NCI-H1417 treated with DMSO at 0.1 percent for 48 hours (cell line): ENCODE data around the gene IFIT2.
"Not testable (repeated sequence)": the region's sequence is repeated elsewhere in the genome, so short reads cannot be mapped to it uniquely, and the experiment has no call there.

Experiments
- DNase-seq: peaks from one replicate; lab custom pipeline; 2025; lab: John Stamatoyannopoulos, UW

The IFIT2 gene

DNA sequence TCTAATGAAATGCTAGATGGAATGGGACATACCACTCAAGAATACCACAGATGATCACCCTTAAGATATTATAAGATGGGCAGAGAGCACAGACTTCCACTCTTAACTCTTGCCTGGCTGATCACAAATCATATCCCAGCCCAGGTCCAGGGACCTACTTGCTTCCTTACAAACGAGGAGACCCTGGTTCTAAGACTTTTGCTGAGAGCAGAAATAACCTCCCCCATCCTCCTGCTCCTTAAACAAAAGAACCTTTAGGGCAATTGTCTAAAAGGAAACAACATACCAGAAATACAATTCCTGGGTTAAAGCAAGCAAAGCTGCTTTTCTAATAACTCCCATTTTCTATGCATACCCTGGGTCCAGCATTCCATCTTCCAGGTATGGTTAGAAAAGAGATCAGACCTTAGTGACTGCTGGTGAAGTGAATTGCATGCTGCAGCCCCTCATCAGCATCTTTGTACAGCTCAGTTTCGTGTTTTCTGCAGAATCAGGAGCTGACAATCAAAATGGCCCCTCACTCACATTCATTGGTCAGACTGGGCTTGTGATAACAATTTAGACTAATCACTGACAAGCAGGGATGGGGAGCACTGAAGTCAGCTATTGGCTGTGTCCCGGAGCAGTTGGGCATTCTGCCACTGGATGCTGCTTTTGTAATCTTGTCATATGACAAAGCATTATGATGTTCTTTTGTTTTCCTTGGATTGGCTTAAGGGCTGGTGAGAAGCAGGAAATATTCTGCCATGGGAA is 40.5 kb downstream of the IFIT2 start:
- no peak for DNase-seq

- no peak for DNase-seq
Measured at GRCh38 chr10:89343089-89343767, 41.4 kb downstream of the IFIT2 start.

- no peak for DNase-seq
Measured at GRCh38 chr10:89344156-89344555, 42.3 kb downstream of the IFIT2 start.

DNA sequence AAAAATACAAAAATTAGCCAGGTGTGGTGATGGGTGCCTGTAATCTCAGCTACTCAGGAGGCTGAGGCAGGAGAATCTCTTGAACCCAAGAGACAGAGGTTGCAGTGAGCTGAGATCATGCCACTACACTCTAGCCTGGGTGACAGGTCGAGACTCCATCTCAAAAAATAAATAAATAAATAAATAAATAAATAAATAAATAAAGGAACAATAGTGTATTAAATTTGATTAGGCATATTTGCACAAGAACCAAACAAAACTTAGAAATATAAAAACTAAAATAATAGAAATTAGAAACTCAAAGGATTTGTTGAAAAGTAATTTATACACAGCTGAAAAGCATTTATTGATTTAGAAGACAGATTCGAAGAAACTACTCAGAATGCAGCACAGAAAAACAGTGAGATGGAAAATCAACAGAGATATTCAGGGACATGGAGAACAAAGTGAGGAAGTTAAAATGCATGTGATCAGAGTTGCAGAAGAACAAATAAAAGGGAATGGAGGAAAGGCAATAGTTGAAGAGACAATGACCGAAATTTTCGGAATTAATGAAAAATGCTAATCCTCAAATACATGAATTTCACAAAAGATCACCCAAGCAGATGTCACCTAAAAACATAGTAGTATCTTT is 43.6 kb downstream of the IFIT2 start:
- DNase-seq = no peak

GRCh38 chr10:89346405-89347254 is 44.8 kb downstream of the IFIT2 start:
- no peak for DNase-seq

- no peak for DNase-seq
Measured at GRCh38 chr10:89347701-89348457, 46.0 kb downstream of the IFIT2 start.

GRCh38 chr10:89348481-89348880 is 46.6 kb downstream of the IFIT2 start:
- DNase-seq = no peak

DNA sequence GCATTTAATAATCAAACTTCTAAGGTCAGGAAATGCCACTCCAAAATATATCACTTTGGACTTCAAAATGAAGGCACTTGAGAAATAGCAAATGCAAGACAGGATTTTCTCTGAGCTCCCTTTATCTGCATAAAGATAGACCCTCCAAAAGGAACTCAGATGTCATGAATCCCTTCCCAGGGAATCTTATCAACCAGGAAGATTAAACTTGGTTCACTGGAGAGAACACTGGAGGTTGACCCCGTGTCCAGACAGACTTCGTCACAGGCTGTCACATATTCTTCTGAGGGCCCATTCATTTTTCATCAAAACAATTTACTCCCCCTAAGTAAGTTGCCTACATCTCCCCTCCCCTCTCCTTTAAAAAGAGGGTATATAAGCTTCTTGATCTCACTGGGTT is 47.1 kb downstream of the IFIT2 start:
- DNase-seq = no peak

- not testable (repeated sequence) for DNase-seq
Measured at GRCh38 chr10:89350631-89351315, 48.9 kb downstream of the IFIT2 start.

DNA sequence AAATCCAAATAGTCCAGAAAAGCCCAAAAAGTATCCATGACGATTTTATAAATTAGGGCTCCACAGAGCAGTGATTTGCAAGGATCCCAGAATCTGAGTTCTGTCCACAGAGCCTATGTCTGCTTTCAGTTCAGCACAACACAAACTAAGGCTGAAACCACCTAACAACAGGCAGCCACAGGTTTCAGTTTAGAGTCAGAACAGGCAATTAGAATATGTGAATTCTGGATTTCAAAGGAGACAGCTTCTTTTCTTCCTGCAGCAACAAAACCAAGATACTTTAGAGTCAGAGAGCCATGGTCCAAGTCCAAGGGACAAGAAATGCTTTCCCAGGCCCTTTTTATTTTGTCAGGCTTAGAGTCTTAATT is 49.5 kb downstream of the IFIT2 start:
- no peak for DNase-seq

DNA sequence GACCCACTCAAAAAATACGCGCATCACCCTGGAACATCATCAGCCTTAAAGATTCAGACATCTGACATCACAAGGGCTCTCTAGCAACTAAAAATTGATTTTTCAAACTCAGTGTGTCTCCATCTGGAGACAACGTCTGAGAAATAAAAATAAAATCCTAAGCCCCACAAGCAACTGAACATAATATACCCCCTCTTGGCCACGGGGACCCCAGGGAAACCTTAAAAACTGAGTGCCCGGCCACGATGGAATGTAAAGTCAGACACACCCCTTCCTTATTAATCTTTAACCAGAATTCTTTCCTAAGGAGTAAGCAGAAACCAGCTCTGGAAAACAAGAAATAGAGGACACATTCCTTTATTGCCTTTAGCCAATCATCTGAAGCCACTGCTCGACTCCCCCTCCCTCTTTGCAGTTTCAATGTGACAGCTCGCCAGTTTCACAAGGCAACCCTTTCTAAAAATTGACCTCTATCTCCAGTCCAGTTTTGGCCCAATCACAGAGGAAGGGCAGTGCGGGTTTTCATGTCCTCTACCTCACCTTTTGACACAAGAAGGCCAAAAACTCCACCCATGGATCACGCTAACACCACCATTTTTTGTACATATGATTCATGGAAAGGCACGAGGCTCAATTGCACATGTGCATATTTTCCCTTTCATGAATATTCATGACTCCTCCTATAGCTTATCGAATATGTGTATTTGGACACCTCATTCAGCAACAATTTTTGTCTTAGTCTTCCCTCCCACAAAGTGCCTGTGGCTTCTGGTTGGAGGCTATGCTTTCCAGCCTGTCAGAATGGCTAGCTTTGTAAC is 50.1 kb downstream of the IFIT2 start:
- no peak for DNase-seq

DNA sequence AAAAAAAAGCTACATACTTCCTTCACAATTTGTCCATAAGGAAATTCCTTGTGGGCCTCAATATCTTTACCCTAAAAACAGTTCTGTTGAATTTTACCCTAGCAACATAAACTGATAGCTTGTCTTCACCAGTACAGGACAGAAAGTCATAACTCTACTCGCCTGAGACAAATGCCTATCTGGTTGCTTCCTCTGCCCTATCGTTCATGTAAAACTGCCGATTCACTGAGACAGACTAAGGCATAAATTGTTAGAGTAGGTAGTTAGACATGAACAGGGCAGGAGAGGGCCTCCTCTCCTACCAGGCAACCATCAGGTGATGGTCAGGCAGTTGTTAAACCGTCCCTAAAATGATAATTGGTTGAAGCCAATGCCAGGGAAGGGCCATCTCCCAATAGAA is 51.0 kb downstream of the IFIT2 start:
- no peak for DNase-seq

DNA sequence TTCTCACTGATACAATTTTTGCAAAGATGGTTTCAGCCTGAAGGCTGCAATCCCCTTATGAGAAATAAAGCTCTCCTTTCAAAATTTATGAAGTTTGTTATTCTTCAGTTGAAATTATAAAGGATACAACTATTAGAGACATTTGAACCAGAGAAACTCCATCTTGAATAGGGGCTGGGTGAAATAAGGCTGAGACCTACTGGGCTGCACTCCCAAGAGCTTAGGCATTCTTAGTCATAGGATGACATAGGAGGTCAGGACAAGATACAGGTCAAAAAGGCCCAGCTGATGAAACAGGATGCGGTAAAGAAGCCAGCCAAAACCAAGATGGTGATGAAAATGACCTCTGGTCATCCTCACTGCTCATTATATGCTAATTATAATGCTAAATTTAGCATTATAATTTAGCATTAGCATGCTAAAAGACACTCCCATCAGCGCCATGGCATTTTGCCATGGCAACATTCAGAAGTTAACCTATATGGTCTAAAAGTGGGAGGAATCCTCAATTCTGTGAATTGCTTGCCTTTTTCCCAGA is 53.6 kb downstream of the IFIT2 start:
- no peak for DNase-seq

DNA sequence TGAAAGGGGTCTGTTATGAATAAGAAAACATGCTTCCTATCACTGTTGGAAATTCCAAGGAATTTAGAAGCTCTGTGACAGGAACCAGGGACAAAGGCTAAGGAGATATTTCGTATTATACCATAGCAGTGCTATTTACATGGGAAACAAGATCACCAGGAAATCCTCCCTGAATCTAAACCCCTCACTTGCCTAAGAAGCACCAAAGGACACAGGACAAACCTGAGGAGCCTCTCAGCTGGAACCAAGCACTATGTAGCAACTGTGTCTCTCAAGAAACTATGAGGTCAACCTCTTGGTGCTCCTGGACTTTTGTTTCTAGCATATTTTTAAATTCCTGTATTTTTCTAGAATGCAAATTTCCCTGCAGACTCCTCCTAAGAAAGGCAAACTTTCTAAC is 55.2 kb downstream of the IFIT2 start:
- no peak for DNase-seq

DNA sequence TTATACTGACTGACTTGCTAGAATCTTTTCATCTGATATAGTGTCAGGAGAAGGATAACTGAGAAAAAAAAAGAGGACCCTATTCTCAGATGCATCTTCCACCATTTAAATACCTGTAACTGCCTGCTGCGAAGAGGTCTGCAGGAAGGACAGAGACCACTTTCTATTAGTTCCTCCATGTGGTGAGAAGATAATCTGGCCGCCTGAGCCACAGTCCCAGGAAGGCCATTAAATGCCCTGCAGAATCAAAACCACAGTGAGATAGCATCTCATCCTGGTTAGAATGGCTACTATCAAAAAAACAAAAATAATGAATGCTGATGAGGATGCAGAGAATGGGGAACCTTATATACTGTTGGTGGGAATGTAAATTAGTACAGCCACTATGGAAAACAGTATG is 56.1 kb downstream of the IFIT2 start:
- no peak for DNase-seq
